Measurements from ENCODE around the gene KCTD2.
"Not testable (repeated sequence)": the region's sequence is repeated elsewhere in the genome, so short reads cannot be mapped to it uniquely, and the experiment has no call there.

The KCTD2 gene

DNA sequence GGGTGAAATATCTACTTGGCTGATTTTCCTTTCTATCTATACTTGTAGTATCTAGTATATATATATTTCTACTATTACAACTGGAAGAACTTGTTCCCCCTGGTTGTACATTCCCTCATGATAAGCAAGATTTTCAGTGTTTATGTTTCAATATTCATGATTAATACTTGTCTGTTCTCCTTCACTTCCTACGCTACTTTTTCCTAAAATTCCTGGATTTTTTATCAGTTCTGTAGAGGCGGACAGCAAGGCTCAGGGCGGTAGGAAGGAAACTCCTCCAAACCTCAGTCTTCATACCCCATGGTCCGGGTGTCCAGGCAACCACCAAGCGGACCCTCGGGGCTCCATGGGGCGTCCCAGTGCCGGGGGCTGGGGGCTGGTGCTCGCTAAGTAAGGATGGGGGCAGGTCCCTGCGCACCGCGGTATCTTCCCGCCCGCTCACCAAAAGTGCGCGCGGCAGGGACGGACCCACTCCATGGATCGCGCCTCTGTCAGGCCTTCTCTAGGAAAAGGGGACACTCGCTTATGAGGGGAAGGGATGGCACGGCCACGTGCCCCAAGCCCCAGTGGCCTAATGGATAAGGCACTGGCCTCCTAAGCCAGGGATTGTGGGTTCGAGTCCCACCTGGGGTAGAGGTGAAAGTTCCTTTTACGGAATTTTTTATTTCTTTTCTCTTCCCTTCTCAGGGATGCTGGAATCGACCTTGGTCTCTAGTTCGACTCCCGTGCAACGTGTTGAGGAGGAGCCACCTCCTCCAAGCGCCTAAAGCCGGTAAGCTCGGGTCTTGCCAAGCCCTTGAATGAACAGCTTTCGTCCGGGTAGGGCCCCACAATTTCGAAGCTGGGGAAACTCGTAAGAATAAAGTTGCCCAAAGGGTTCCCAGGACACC is 13.4 kb upstream of the KCTD2 start:
- no peak for DNase-seq (ENCODE audit: low read depth, low spot score)
- peak overlapping the region; percentile 95 for H3K4me3 ChIP-seq (ENCODE audit: low read depth, low read length)
- TF ChIP-seq, protein P1, sequence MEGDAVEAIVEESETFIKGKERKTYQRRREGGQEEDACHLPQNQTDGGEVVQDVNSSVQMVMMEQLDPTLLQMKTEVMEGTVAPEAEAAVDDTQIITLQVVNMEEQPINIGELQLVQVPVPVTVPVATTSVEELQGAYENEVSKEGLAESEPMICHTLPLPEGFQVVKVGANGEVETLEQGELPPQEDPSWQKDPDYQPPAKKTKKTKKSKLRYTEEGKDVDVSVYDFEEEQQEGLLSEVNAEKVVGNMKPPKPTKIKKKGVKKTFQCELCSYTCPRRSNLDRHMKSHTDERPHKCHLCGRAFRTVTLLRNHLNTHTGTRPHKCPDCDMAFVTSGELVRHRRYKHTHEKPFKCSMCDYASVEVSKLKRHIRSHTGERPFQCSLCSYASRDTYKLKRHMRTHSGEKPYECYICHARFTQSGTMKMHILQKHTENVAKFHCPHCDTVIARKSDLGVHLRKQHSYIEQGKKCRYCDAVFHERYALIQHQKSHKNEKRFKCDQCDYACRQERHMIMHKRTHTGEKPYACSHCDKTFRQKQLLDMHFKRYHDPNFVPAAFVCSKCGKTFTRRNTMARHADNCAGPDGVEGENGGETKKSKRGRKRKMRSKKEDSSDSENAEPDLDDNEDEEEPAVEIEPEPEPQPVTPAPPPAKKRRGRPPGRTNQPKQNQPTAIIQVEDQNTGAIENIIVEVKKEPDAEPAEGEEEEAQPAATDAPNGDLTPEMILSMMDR (IDR thresholded peaks at IDR 0.05; ENCODE audit: insufficient read depth, low read length, missing control alignments) = no peak
- CTCF ChIA-PET = interaction anchor here (2.1 to 3.3 kb wide), 3 partner anchors 21 to 72 kb away, joined by 6 to 26 read pairs (median 8); partner anchors contain the start of gene MRPL58
- POLR2A ChIA-PET = interaction anchor here (0.6 to 1.8 kb wide), 3 partner anchors 14 to 121 kb away, joined by 3 to 18 read pairs (median 3); partner anchors contain the start of genes ATP5PD, JPT1, KCTD2 and MRPL58

DNA sequence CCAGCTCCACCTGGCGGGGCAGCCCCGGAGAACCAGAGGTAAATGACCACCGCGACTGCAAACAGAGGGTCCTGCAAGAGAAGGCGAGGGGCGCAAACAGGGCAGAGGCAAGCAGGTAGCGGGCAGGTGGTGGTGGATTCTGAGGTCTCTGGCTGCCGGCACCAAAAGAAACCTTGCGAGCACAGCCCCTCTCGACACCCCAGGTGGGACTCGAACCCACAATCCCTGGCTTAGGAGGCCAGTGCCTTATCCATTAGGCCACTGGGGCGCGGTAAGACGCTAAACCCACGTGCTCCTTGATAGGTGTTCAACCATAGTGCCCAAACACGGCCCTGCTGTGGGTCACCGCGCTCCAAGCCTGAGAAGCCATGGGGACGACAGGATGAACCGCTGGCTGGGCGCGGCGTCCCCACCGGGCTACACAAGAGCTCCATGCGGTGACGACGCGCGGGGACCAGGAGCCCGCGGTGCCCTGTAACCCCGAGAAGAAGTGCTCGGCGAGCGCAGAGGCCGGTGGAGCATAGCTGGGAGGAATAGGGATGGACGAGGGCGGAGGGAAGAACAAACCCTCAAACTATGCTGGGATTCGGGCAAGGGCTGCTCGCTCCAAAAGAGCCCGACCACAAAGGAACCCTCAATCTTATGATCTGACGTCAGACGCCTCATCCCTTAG is 12.7 kb upstream of the KCTD2 start:
- POLR2A ChIA-PET = interaction anchor here (0.6 to 1.8 kb wide), 9 partner anchors 9 to 258 kb away, joined by 3 to 19 read pairs (median 3); partner anchors contain the start of genes ARMC7, ATP5PD, CDR2L and GGA3
- no peak for DNase-seq (ENCODE audit: low read depth, low spot score)
- CTCF ChIA-PET = interaction anchor here (1.0 to 3.3 kb wide), 8 partner anchors 10 to 482 kb away, joined by 3 to 26 read pairs (median 5); partner anchors contain the start of genes MRPL58 and TSEN54
- H3K4me3 ChIP-seq (ENCODE audit: low read depth, low read length) = peak overlapping the region; percentile 95
- TF ChIP-seq, protein P1 (IDR thresholded peaks at IDR 0.05; ENCODE audit: insufficient read depth, low read length, missing control alignments) = peak; percentile 2

DNA sequence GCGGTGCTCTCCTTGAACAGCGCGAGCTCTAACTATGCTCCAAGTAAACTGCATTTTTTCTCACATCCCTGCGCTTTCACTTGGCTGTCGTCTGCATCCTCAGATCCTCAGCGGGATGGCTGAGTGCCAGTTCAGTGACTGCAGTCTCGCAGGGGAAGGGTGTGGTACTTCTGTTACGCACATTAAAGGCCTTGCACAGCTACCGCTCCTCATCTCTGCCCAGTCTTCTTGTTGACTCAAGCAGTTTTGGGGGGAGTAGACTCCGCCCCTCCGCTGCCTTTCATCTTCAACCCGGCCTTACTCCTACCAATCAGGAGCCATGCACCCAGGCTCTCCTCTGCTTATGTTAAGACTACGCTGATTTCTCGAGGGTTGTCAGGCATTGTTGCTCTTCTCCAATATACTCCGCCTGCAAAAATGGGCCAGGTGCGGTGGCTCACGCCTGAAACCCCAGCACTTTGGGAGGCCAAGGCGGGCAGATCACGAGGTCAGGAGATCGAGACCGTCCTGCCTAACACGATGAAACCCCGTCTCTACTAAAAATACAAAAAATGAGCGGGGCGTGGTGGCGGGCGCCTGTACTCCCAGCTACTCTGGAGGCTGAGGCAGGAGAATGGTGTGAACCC is 10.3 kb upstream of the KCTD2 start:
- CTCF ChIA-PET = interaction anchor here (1.5 to 3.3 kb wide), 3 partner anchors 48 to 75 kb away, joined by 4 to 26 read pairs (median 8); partner anchors contain the start of gene SLC16A5
- POLR2A ChIA-PET = interaction anchor here (0.7 kb wide), 1 partner anchor 45 kb away, joined by 3 read pairs; no protein-coding TSS in a partner anchor
- DNase-seq (ENCODE audit: low read depth, low spot score) = no peak
- no peak overlapping the region for H3K4me3 ChIP-seq (ENCODE audit: low read depth, low read length)
- TF ChIP-seq, protein P1 (IDR thresholded peaks at IDR 0.05; ENCODE audit: insufficient read depth, low read length, missing control alignments) = no peak

DNA sequence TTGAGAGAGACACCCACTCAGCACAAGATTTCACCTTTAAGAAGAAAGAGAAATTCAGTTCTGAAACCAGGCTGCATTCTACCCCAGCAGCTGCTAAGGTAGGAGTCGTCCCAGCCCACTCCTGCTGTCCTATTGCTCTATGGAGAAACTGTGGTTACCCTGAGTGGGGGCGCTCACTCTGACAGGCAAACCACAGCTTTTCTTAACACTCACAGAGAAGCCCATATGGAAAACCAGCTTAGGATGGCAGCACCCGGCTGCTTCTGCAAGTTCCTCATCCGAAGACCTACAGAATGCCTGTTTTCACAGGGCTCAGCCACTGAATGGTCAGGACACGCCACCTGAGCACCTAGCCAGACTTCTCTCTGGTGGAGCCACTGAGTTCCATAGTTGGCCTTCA is 7.8 kb upstream of the KCTD2 start:
- CTCF ChIA-PET = interaction anchor here (1.3 to 4.1 kb wide), 2 partner anchors 78 kb away, joined by 3 to 18 read pairs; no protein-coding TSS in a partner anchor
- DNase-seq (ENCODE audit: low read depth, low spot score) = no peak
- POLR2A ChIA-PET = no interaction called here
- TF ChIP-seq, protein P1 (IDR thresholded peaks at IDR 0.05; ENCODE audit: insufficient read depth, low read length, missing control alignments) = no peak
- no peak overlapping the region for H3K4me3 ChIP-seq (ENCODE audit: low read depth, low read length)

DNA sequence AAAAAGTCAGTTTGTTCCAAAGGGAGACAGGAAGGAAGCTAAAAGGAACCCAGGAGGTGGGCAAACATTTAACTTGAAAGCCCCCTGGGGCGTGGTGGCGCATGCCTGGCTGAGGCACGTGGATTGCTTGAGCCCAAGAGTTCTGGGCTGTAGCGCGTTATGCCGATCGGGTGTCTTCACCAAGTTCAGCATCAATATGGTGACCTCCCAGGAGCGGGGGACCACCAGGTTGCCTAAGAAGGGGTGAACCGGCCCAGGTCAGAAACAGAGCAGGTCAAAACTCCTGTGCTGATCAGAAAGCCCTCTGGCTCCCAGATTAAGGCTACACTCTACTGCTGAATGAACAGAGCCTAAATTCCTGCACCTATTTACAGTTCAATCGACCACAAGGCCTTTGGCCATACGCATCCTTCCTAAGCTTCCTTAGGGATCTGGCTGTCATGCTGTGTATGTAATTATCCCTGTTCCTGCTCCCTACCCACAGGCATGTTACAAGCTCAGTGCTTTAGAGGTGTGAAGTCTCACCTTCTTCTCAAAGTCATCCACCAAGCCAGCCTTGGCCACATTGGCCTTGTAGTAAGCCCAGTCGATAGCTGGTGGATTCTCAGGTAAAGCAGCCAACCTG is 5.3 kb upstream of the KCTD2 start:
- TF ChIP-seq, protein P1 (IDR thresholded peaks at IDR 0.05; ENCODE audit: insufficient read depth, low read length, missing control alignments) = no peak
- POLR2A ChIA-PET = interaction anchor here (0.7 kb wide), 1 partner anchor 53 kb away, joined by 3 read pairs; no protein-coding TSS in a partner anchor
- CTCF ChIA-PET = interaction anchor here (2.2 to 4.1 kb wide), 3 partner anchors 18 to 81 kb away, joined by 7 to 18 read pairs (median 8); no protein-coding TSS in a partner anchor
- H3K4me3 ChIP-seq (ENCODE audit: low read depth, low read length) = no peak overlapping the region
- no peak for DNase-seq (ENCODE audit: low read depth, low spot score)

DNA sequence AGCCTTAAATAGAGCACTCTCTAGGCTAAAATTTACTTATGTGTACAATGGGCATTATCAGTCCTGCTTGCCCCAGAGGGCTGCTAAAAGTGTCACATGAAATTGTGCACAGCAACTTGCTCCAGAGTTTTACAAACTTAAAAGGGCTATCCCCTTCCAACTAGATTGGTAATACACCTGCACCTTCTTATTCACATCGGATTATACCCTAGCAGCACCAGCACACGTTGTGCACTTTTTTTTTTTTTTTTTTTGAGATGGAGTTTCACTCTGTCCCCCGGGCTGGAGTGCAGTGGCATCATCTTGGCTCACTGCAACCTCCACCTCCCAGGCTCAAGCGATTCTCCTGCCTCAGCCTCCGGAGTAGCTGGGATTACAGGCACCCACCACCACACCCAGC is 3.2 kb upstream of the KCTD2 start:
- not testable (repeated sequence) for DNase-seq (ENCODE audit: low read depth, low spot score); H3K4me3 ChIP-seq (ENCODE audit: low read depth, low read length)
- ChIA-PET CTCF (interaction anchor here (1.2 to 1.7 kb wide), 2 partner anchors 56 to 86 kb away, joined by 3 read pairs; no protein-coding TSS in a partner anchor), POLR2A (interaction anchor here (0.6 kb wide), 1 partner anchor 9 kb away, joined by 4 read pairs; no protein-coding TSS in a partner anchor)

Measured in AG04449 (cell line).